Neural cell (in vitro differentiated cells): ENCODE data around the gene WDR87. TPM values are rescaled to one million over a fixed set of nuclear protein-coding genes. Genes with fewer than 3 reads are reported as not detected.

Experiments
- H2AFZ ChIP-seq: fragments of 200-600, 300-800 bp; sonication (generic), shearing (Covaris generic); 2 replicates; pipeline ENCODE4 v1.6.0; 2014; ENCODE audit warnings: low read depth, mild to moderate bottlenecking, antibody characterized with exemption, low read length, moderate library complexity
- H3F3A ChIP-seq: fragments of 200-600 bp; shearing (Covaris generic); 2 replicates; pipeline ENCODE4 v1.6.1; 2016; ENCODE audit warnings: mild to moderate bottlenecking, moderate library complexity, mixed read lengths, antibody characterized with exemption, low read length; ENCODE audit not compliant: insufficient read depth, poor library complexity, severe bottlenecking
- H3K27ac ChIP-seq: fragments of 200-600, 300-800 bp; sonication (generic), shearing (Covaris generic); 2 replicates; pipeline ENCODE4 v1.5.1; 2014; ENCODE audit warnings: mild to moderate bottlenecking, low read length, moderate library complexity
- H3K27me3 ChIP-seq: fragments of 300-800, 200-600 bp; sonication (generic), shearing (Covaris generic); 2 replicates; pipeline ENCODE4 v1.6.0; 2014; ENCODE audit warnings: mild to moderate bottlenecking, low read depth, low read length, moderate library complexity; ENCODE audit not compliant: insufficient read depth
- H3K36me3 ChIP-seq: fragments of 300-800, 200-600 bp; sonication (generic), shearing (Covaris generic); 2 replicates; pipeline ENCODE4 v1.5.1; 2014; ENCODE audit warnings: mild to moderate bottlenecking, antibody characterized with exemption, low read length, moderate library complexity; ENCODE audit not compliant: insufficient read depth
- H3K4me2 ChIP-seq: fragments of 300-800, 200-600 bp; sonication (generic), shearing (Covaris generic); 2 replicates; pipeline ENCODE4 v1.6.0; 2014; ENCODE audit warnings: mild to moderate bottlenecking, low read length
- H3K4me3 ChIP-seq: fragments of 300-800, 200-600 bp; sonication (generic), shearing (Covaris generic); 2 replicates; pipeline ENCODE4 v1.5.1; 2014; ENCODE audit warnings: mild to moderate bottlenecking, low read length, moderate library complexity
- H3K79me2 ChIP-seq: fragments of 200-600 bp; shearing (Covaris generic); replicated peaks from 2 replicates; pipeline ENCODE4 v1.6.0; 2014; ENCODE audit warnings: mild to moderate bottlenecking, low read length, moderate library complexity; ENCODE audit not compliant: insufficient read depth
- H3K9ac ChIP-seq: fragments of 300-800, 200-600 bp; sonication (generic), shearing (Covaris generic); 2 replicates; pipeline ENCODE4 v1.6.1; 2016; ENCODE audit warnings: mild to moderate bottlenecking, low read length, mixed read lengths
- H3K9me2 ChIP-seq: fragments of 200-600 bp; shearing (Covaris generic); 2 replicates; pipeline ENCODE4 v1.6.1; 2016; ENCODE audit warnings: mild to moderate bottlenecking, low read length, mixed read lengths; ENCODE audit not compliant: insufficient read depth
- H3K9me3 ChIP-seq: fragments of 200-600, 300-800 bp; sonication (generic), shearing (Covaris generic); 2 replicates; pipeline ENCODE4 v1.6.1; 2016; ENCODE audit warnings: mild to moderate bottlenecking, mixed run types, low read length, moderate library complexity, mixed read lengths
- H4K20me1 ChIP-seq: fragments of 200-600 bp; shearing (Covaris generic); 2 replicates; pipeline ENCODE4 v1.6.1; 2016; ENCODE audit warnings: mild to moderate bottlenecking, mixed run types; ENCODE audit not compliant: insufficient read depth
- EP300 ChIP-seq: fragments of 450-650 bp; conservative IDR thresholded peaks from 2 replicates; pipeline ENCODE4 v1.6.1; 2014; ENCODE audit warnings: antibody characterized with exemption, mild to moderate bottlenecking, moderate library complexity; ENCODE audit not compliant: poor library complexity, severe bottlenecking
- EZH2 ChIP-seq: fragments of 200-600, 300-800 bp; shearing (Covaris generic), sonication (generic); IDR thresholded peaks from 2 replicates; pipeline ENCODE4 v1.6.1; 2014; ENCODE audit warnings: antibody characterized with exemption, low read length, borderline replicate concordance, mild to moderate bottlenecking; ENCODE audit not compliant: insufficient read depth, poor library complexity, severe bottlenecking
- MXI1 ChIP-seq: fragments of 450-650 bp; conservative IDR thresholded peaks from 2 replicates; pipeline ENCODE4 v1.6.1; 2014; ENCODE audit warnings: antibody characterized with exemption, mild to moderate bottlenecking; ENCODE audit not compliant: poor library complexity, severe bottlenecking
- POLR2AphosphoS5 ChIP-seq: IDR thresholded peaks from 2 replicates; pipeline ENCODE4 v1.6.1; 2012
- RAD21 ChIP-seq: fragments of 450-650 bp; conservative IDR thresholded peaks from 2 replicates; pipeline ENCODE4 v1.6.1; 2014; ENCODE audit warnings: antibody characterized with exemption, mild to moderate bottlenecking, moderate library complexity
- REST ChIP-seq: IDR thresholded peaks from 2 replicates; pipeline ENCODE4 v1.6.1; 2012; ENCODE audit warnings: borderline replicate concordance
- SMC3 ChIP-seq: fragments of 450-650 bp; conservative IDR thresholded peaks from 2 replicates; pipeline ENCODE4 v1.6.1; 2014; ENCODE audit warnings: antibody characterized with exemption, mild to moderate bottlenecking, moderate library complexity; ENCODE audit not compliant: poor library complexity
- TAF1 ChIP-seq: IDR thresholded peaks from 2 replicates; pipeline ENCODE4 v1.6.1; 2012; ENCODE audit warnings: low read depth
- polyA plus RNA-seq: library from polyadenylated mRNA; depleted of rRNA; stranded (reverse); fragments of >200 nt; gene quantifications from 2 replicates; pipeline ENCODE4 v1.2.3, GENCODE V29; 2014
- TF ChIP-seq, protein P1 (sequence below): fragments of 450-650 bp; IDR thresholded peaks from 2 replicates; pipeline ENCODE4 v1.5.1; 2014; ENCODE audit warnings: antibody characterized with exemption, mild to moderate bottlenecking, moderate library complexity; ENCODE audit not compliant: poor library complexity, severe bottlenecking

The WDR87 gene
- polyA plus RNA-seq, 1 donor from 2014 or later, result not detected

GRCh38 chr19:37950471-37951175, 44.2 kb upstream of the WDR87 start:
- H3K27me3 ChIP-seq, result no peaks in the 10 kb centered on the region
- no peak for TF ChIP-seq POLR2AphosphoS5
- no peak overlapping the region for H3K9ac ChIP-seq
- no peaks in the 10 kb centered on the region for H3K36me3 ChIP-seq
- no peaks in the 10 kb centered on the region for H3F3A ChIP-seq
- no peak overlapping the region for H3K27ac ChIP-seq
- H3K9me2 ChIP-seq, result no peaks in the 10 kb centered on the region
- no peaks in the 10 kb centered on the region for H3K79me2 ChIP-seq
- H3K4me3 ChIP-seq, result no peak overlapping the region
- peaks cover 4% of the 10 kb centered on the region for H3K9me3 ChIP-seq
- H2AFZ ChIP-seq, result no peak overlapping the region
- no peaks in the 10 kb centered on the region for H4K20me1 ChIP-seq
- no peak overlapping the region for H3K4me2 ChIP-seq

DNA sequence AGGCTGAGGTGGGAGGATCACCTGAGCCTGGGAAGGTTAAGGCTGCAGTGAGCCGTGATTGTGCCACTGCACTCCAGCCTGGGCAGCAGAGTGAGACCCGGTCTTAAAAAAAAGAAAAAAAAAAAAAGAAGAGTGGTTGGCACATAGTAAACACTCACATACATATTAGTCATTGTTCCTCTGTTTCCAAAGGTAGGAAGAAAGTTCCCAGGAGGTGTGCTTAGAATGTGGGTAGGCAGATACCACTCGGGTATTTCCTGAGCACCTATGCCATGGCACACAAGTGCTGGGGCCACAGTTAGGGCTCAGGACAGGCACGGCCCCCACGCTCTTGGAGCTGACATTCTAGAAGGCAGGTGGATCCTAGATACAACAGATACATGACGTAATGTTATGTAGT, 42.0 kb upstream of the WDR87 start:
- Histone ChIP-seq H3K79me2 (no peaks in the 10 kb centered on the region), H3K4me2 (no peak overlapping the region)

More for the DNA sequence above, 42.0 kb upstream of the WDR87 start:
- Histone ChIP-seq H4K20me1 (no peaks in the 10 kb centered on the region), H3K27ac (no peak overlapping the region), H2AFZ (no peak overlapping the region), H3K9me2 (no peaks in the 10 kb centered on the region), H3K36me3 (no peaks in the 10 kb centered on the region), H3K9ac (no peak overlapping the region), H3K9me3 (peaks cover 4% of the 10 kb centered on the region), H3K27me3 (no peaks in the 10 kb centered on the region), H3F3A (no peaks in the 10 kb centered on the region), H3K4me3 (no peak overlapping the region)
- TF ChIP-seq MXI1 (no peak), EP300 (no peak), REST (no peak), POLR2AphosphoS5 (no peak), RAD21 (no peak), EZH2 (no peak), TAF1 (no peak), SMC3 (no peak)
- TF ChIP-seq, protein P1, sequence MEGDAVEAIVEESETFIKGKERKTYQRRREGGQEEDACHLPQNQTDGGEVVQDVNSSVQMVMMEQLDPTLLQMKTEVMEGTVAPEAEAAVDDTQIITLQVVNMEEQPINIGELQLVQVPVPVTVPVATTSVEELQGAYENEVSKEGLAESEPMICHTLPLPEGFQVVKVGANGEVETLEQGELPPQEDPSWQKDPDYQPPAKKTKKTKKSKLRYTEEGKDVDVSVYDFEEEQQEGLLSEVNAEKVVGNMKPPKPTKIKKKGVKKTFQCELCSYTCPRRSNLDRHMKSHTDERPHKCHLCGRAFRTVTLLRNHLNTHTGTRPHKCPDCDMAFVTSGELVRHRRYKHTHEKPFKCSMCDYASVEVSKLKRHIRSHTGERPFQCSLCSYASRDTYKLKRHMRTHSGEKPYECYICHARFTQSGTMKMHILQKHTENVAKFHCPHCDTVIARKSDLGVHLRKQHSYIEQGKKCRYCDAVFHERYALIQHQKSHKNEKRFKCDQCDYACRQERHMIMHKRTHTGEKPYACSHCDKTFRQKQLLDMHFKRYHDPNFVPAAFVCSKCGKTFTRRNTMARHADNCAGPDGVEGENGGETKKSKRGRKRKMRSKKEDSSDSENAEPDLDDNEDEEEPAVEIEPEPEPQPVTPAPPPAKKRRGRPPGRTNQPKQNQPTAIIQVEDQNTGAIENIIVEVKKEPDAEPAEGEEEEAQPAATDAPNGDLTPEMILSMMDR, result no peak
